A549 (cell line): Measurements from ENCODE around the gene SLITRK4. TPM values are rescaled to one million over a fixed set of nuclear protein-coding genes. Genes with fewer than 3 reads are reported as not detected.

ENCODE experiments used
- ATAC-seq, 2 experiments: fragments of 200-7000 bp in 1 of 2; fragments of >200 bp in 1 of 2; cut with Nextera tagmentation in 1 of 2; cut with Tn5 transposase in 1 of 2; 3 replicates each; pipeline versions ENCODE4 v1.8.0 to v1.9.1; 2018 to 2020; ENCODE audit warnings: mild to moderate bottlenecking in 1 of 2, moderate library complexity in 1 of 2
- CTCF ChIA-PET: fragments of 300-600 bp; sonication (Branson Sonifier 250); formaldehyde crosslinking; extraction: SDS; loops from one replicate; lab custom pipeline; 2021; ENCODE audit warnings: antibody characterized with exemption, inconsistent platforms; lab: Yijun Ruan, JAX
- POLR2A ChIA-PET: fragments of 350-600 bp; formaldehyde crosslinking; extraction: SDS; loops from one replicate; lab custom pipeline; 2021; ENCODE audit warnings: antibody characterized with exemption, inconsistent platforms; lab: Yijun Ruan, JAX
- DNase-seq, 2 experiments: peaks; one replicate each; pipeline versions ENCODE4 v3.0.0 to v3.0.0-alpha.2; 2011 to 2016; ENCODE audit warnings: low read depth in 1 of 2, low spot score in 1 of 2
- FAIRE-seq: peaks from 2 replicates; lab custom pipeline; 2011; peaks lifted over from hg19 to GRCh38; lab: Jason Lieb, UNC
- H3K27ac ChIP-seq, 2 experiments: fragments of >200 bp; sonication (Bioruptor Twin); formaldehyde crosslinking; 3 replicates each; pipeline ENCODE4 v1.5.1; 2016 to 2017
- H3K4me1 ChIP-seq: fragments of >200 bp; sonication (Bioruptor Twin); formaldehyde crosslinking; 3 replicates; pipeline ENCODE4 v1.6.1; 2016
- H3K4me2 ChIP-seq: fragments of >200 bp; sonication (Bioruptor Twin); formaldehyde crosslinking; 3 replicates; pipeline ENCODE4 v1.6.1; 2016
- H3K4me3 ChIP-seq: fragments of >200 bp; sonication (Bioruptor Twin); formaldehyde crosslinking; 3 replicates; pipeline ENCODE4 v1.5.1; 2016
- H3K9me3 ChIP-seq: fragments of >200 bp; sonication (Bioruptor Twin); formaldehyde crosslinking; 3 replicates; pipeline ENCODE4 v1.6.1; 2016
- ATOH8 ChIP-seq: fragments of 250-450 bp; sonication (Bioruptor Pico); IDR thresholded peaks from 2 replicates; pipeline ENCODE4 v1.5.0; 2020; ENCODE audit warnings: low read depth, mild to moderate bottlenecking, moderate library complexity
- BHLHE40 ChIP-seq: IDR thresholded peaks from 2 replicates; pipeline ENCODE4 v1.6.1; 2012; ENCODE audit warnings: low read depth, low read length, inconsistent platforms
- CBX2 ChIP-seq: fragments of 200-600 bp; sonication (generic); IDR thresholded peaks from 2 replicates; pipeline ENCODE4 v1.6.1; 2016; ENCODE audit warnings: low read depth, mild to moderate bottlenecking, borderline replicate concordance
- CBX8 ChIP-seq: fragments of 200-600 bp; sonication (generic); IDR thresholded peaks from 2 replicates; pipeline ENCODE4 v1.6.1; 2016
- CEBPB ChIP-seq, 2 experiments: fragments of >200 bp in 1 of 2; sonication (Bioruptor Twin) in 1 of 2; formaldehyde crosslinking in 1 of 2; IDR thresholded peaks; 2 replicates each; pipeline ENCODE4 v1.6.1; 2012 to 2016
- CHD2 ChIP-seq: fragments of 150-350 bp; IDR thresholded peaks from 2 replicates; pipeline ENCODE4 v1.6.1; 2014; ENCODE audit warnings: low read length; ENCODE audit not compliant: partially characterized antibody
- EHMT2 ChIP-seq: fragments of 200-600 bp; sonication (generic); IDR thresholded peaks from 2 replicates; pipeline ENCODE4 v1.6.1; 2016; ENCODE audit warnings: antibody characterized with exemption, low read depth, mild to moderate bottlenecking, moderate library complexity
- EP300 ChIP-seq, 2 experiments: fragments of >200 bp; sonication (Bioruptor Twin); formaldehyde crosslinking; IDR thresholded peaks; 2 replicates in 1 of 2; 3 replicates in 1 of 2; pipeline ENCODE4 v1.6.1; 2016 to 2017
- ESRRA ChIP-seq: fragments of 150-350 bp; IDR thresholded peaks from 2 replicates; pipeline ENCODE4 v1.6.1; 2014; ENCODE audit warnings: mild to moderate bottlenecking, low read length, borderline replicate concordance
- FOSB ChIP-seq: fragments of 250-450 bp; sonication (Bioruptor Pico); IDR thresholded peaks from 2 replicates; pipeline ENCODE4 v1.5.0; 2020; ENCODE audit warnings: mild to moderate bottlenecking, moderate library complexity
- FOSL2 ChIP-seq, 2 experiments: fragments of 450-650 bp in 1 of 2; fragments of >200 bp in 1 of 2; sonication (Bioruptor Twin) in 1 of 2; formaldehyde crosslinking; IDR thresholded peaks; 2 replicates each; pipeline versions ENCODE4 v1.5.0 to v1.6.1; 2016 to 2020; ENCODE audit warnings: mild to moderate bottlenecking in 1 of 2, moderate library complexity in 1 of 2
- FOXS1 ChIP-seq: fragments of 250-450 bp; sonication (Bioruptor Pico); IDR thresholded peaks from 2 replicates; pipeline ENCODE4 v1.5.0; 2020; ENCODE audit warnings: mild to moderate bottlenecking, moderate library complexity
- HDAC2 ChIP-seq: fragments of 200-600 bp; sonication (generic); IDR thresholded peaks from 2 replicates; pipeline ENCODE4 v1.6.1; 2016
- HEYL ChIP-seq: fragments of 250-450 bp; sonication (Bioruptor Pico); IDR thresholded peaks from 2 replicates; pipeline ENCODE4 v1.8.0; 2021; ENCODE audit warnings: mild to moderate bottlenecking, moderate library complexity
- HOXA7 ChIP-seq: fragments of 250-450 bp; sonication (Bioruptor Pico); IDR thresholded peaks from 2 replicates; pipeline ENCODE4 v1.5.0; 2020; ENCODE audit warnings: mild to moderate bottlenecking, moderate library complexity
- JUN ChIP-seq, 2 experiments: fragments of >200 bp; sonication (Bioruptor Twin); formaldehyde crosslinking; IDR thresholded peaks; 2 replicates in 1 of 2; 3 replicates in 1 of 2; pipeline ENCODE4 v1.6.1; 2016 to 2017
- KDM1A ChIP-seq: fragments of 200-600 bp; sonication (generic); IDR thresholded peaks from 2 replicates; pipeline ENCODE4 v1.6.1; 2016; ENCODE audit warnings: low read depth, mild to moderate bottlenecking
- MAFK ChIP-seq: fragments of 450-650 bp; IDR thresholded peaks from 2 replicates; pipeline ENCODE4 v1.6.1; 2014; ENCODE audit not compliant: partially characterized antibody
- MAX ChIP-seq: IDR thresholded peaks from 2 replicates; pipeline ENCODE4 v1.6.1; 2012
- NPAS2 ChIP-seq: fragments of 250-450 bp; sonication (Bioruptor Pico); IDR thresholded peaks from 2 replicates; pipeline ENCODE4 v1.8.0; 2022; ENCODE audit warnings: mild to moderate bottlenecking, moderate library complexity, borderline replicate concordance
- NR3C1 ChIP-seq: fragments of >200 bp; sonication (Bioruptor Twin); formaldehyde crosslinking; IDR thresholded peaks from 3 replicates; pipeline ENCODE4 v1.6.1; 2017
- POLR2A ChIP-seq: IDR thresholded peaks from 2 replicates; pipeline ENCODE4 v1.6.1; 2012; ENCODE audit warnings: mild to moderate bottlenecking, low read length
- RAD21 ChIP-seq, 2 experiments: fragments of >200 bp in 1 of 2; sonication (Bioruptor Twin) in 1 of 2; formaldehyde crosslinking in 1 of 2; IDR thresholded peaks in 1 of 2; conservative IDR thresholded peaks in 1 of 2; 2 replicates in 1 of 2; 3 replicates in 1 of 2; pipeline ENCODE4 v1.6.1; 2012 to 2018; ENCODE audit warnings: inconsistent platforms in 1 of 2
- RCOR1 ChIP-seq: fragments of 150-350 bp; IDR thresholded peaks from 2 replicates; pipeline ENCODE4 v1.6.1; 2014; ENCODE audit warnings: antibody characterized with exemption, low read length, low read depth
- RNF2 ChIP-seq: fragments of 200-600 bp; sonication (generic); IDR thresholded peaks from 2 replicates; pipeline ENCODE4 v1.6.1; 2016; ENCODE audit warnings: low read depth, mild to moderate bottlenecking, antibody characterized with exemption, moderate library complexity, borderline replicate concordance
- SMC3 ChIP-seq: fragments of >200 bp; sonication (Bioruptor Twin); formaldehyde crosslinking; IDR thresholded peaks from 3 replicates; pipeline ENCODE4 v1.6.1; 2018; ENCODE audit warnings: inconsistent platforms
- SREBF2 ChIP-seq: fragments of 450-650 bp; IDR thresholded peaks from 2 replicates; pipeline ENCODE4 v1.6.1; 2014; ENCODE audit warnings: mild to moderate bottlenecking, moderate library complexity
- USF2 ChIP-seq: fragments of 450-650 bp; IDR thresholded peaks from 2 replicates; pipeline ENCODE4 v1.6.1; 2014; ENCODE audit warnings: antibody characterized with exemption
- ZC3H11A ChIP-seq: fragments of 450-650 bp; IDR thresholded peaks from 2 replicates; pipeline ENCODE4 v1.6.1; 2014; ENCODE audit warnings: antibody characterized with exemption, mild to moderate bottlenecking
- ZFP36 ChIP-seq: fragments of 450-650 bp; IDR thresholded peaks from 2 replicates; pipeline ENCODE4 v1.6.1; 2014; ENCODE audit warnings: borderline replicate concordance; ENCODE audit not compliant: partially characterized antibody
- WGBS: methylation state at CpG from one replicate; pipeline ENCODE4 v1.1.6; 2017; ENCODE audit errors: missing lambda C conversion rate; 5-methylcytosine and 5-hydroxymethylcytosine counted together
- polyA plus RNA-seq, 4 experiments: library from polyadenylated mRNA; depleted of rRNA in 3 of 4; stranded (reverse); fragments of >200 nt; fragmentation: RNase III in 1 of 4; extraction: RNeasy Plus Mini Kit Qiagen cat#74134 plus additional on column Dnase treatment in 1 of 4; gene quantifications; 2 replicates in 3 of 4; 3 replicates in 1 of 4; pipeline ENCODE4 v1.2.3, GENCODE V29; 2011 to 2017
- TF ChIP-seq, protein P1 (sequence below): fragments of 150-350 bp; IDR thresholded peaks from 2 replicates; pipeline ENCODE4 v1.6.1; 2014; ENCODE audit warnings: low read depth, mild to moderate bottlenecking, low read length

SLITRK4 gene
- polyA plus RNA-seq, 2 of the 4 experiments (the other 2 are of a cell fraction), result 0.03 TPM; not detected in 1

DNA sequence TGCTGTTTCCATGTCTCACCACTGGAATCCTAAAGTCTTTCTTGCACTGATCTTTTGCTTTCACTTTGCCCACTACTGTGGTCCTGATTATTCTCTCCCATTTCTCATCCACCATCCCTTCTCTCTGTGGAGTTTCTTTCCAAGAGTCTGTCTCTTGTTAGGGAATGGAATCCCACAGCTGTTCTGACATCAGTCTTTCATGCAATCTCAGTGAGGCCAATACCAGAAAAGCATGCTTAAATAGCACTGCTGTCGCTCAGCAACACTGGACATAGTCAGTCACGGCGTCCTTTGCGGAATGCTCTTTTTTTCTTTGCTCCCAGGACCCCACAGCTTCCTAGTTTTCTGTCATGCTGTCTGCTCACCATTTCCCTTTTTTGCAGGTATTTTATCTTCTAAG, 20.1 kb downstream of the SLITRK4 start:
- Histone ChIP-seq H3K27ac (no peak overlapping the region), H3K9me3 (no peaks in the 10 kb centered on the region), H3K4me2 (no peak overlapping the region), H3K4me3 (no peak overlapping the region), H3K4me1 (no peaks in the 10 kb centered on the region)
- TF ChIP-seq EP300 (IDR thresholded peaks at IDR 0.05) (no peak), NPAS2 (CRISPR knock-in tag) (no peak), FOSB (CRISPR knock-in tag) (no peak), ZC3H11A (no peak), ZFP36 (no peak), HDAC2 (no peak), POLR2A (no peak), RNF2 (no peak), FOSL2 (IDR thresholded peaks at IDR 0.05) (no peak), FOSL2 (CRISPR knock-in tag; IDR thresholded peaks at IDR 0.05) (no peak), NR3C1 (no peak), BHLHE40 (no peak), ATOH8 (no peak), EHMT2 (no peak), CBX2 (no peak), USF2 (no peak)
- TF ChIP-seq, protein P1, sequence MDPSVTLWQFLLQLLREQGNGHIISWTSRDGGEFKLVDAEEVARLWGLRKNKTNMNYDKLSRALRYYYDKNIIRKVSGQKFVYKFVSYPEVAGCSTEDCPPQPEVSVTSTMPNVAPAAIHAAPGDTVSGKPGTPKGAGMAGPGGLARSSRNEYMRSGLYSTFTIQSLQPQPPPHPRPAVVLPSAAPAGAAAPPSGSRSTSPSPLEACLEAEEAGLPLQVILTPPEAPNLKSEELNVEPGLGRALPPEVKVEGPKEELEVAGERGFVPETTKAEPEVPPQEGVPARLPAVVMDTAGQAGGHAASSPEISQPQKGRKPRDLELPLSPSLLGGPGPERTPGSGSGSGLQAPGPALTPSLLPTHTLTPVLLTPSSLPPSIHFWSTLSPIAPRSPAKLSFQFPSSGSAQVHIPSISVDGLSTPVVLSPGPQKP, result no peak
- DNase-seq (no peak), FAIRE-seq (no peak), ATAC-seq (no peak)
- ChIA-PET CTCF (no interaction called here), POLR2A (no interaction called here)
- WGBS, result 18% methylated on average over 4 of the region's 4 CpGs

DNA sequence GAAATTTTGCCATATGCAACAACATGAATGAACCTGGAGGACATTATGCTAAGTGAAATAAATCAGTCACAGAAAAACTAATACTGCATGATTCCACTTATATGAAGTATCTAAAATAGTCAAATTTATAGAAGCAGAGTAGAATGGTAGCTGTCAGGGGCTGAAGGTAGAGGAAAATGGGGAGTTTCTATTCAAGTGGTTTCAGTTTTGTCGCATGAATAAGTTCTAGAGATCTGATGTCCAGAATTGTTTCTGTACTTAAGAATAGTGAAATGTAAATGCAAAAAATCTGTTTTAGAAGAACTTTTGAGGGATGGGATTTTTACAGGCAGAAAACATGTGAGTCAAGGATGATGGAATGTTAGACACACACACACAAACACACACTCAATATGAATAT, 34.1 kb downstream of the SLITRK4 start:
- Histone ChIP-seq H3K9me3 (no peaks in the 10 kb centered on the region), H3K27ac (no peak overlapping the region), H3K4me3 (no peak overlapping the region), H3K4me1 (no peaks in the 10 kb centered on the region), H3K4me2 (no peak overlapping the region)
- TF ChIP-seq RCOR1, result no peak
- no peak for TF ChIP-seq HOXA7 (CRISPR knock-in tag)
- TF ChIP-seq KDM1A, result no peak
- no peak for TF ChIP-seq ESRRA
- no peak for TF ChIP-seq SREBF2
- TF ChIP-seq EP300 (IDR thresholded peaks at IDR 0.05), result no peak
- no peak for TF ChIP-seq FOSL2 (IDR thresholded peaks at IDR 0.05)
- no peak for TF ChIP-seq FOSL2 (CRISPR knock-in tag; IDR thresholded peaks at IDR 0.05)
- no peak for TF ChIP-seq CHD2
- TF ChIP-seq RNF2, result no peak
- TF ChIP-seq CEBPB (IDR thresholded peaks at IDR 0.05), result no peak
- TF ChIP-seq JUN (IDR thresholded peaks at IDR 0.05), result no peak
- TF ChIP-seq FOXS1, result no peak
- TF ChIP-seq RAD21 (conservative IDR thresholded peaks at IDR 0.05 in 1 of 2, IDR thresholded peaks at IDR 0.05 in 1 of 2), result no peak
- no peak for TF ChIP-seq MAFK
- no peak for TF ChIP-seq NR3C1
- no peak for TF ChIP-seq CBX8
- TF ChIP-seq SMC3, result no peak
- TF ChIP-seq MAX, result no peak
- no peak for TF ChIP-seq HEYL (CRISPR knock-in tag)
- CTCF ChIA-PET, result no interaction called here
- FAIRE-seq, result no peak
- WGBS, result 81% methylated on average over 1 of the region's 1 CpG
- POLR2A ChIA-PET, result no interaction called here
- no peak for ATAC-seq
- no peak for DNase-seq
